CD14-positive monocyte (primary cell): Measurements from ENCODE around the gene MACROD2. TPM values are rescaled to one million over a fixed set of nuclear protein-coding genes. Genes with fewer than 3 reads are reported as not detected.

Experiments used
- DNase-seq, 3 donors: peaks; one replicate each; pipeline ENCODE4 v3.0.0-alpha.2; 2011 to 2022
- H2AFZ ChIP-seq: 2 replicates; pipeline ENCODE4 v1.6.0; 2012; ENCODE audit warnings: mild to moderate bottlenecking, low read depth, low read length, inconsistent platforms; ENCODE audit not compliant: insufficient read depth, poor library complexity, severe bottlenecking
- H3K27ac ChIP-seq, 2 donors: 1 replicate in 1 of 2; 2 replicates in 1 of 2; pipeline ENCODE4 v1.5.1; 2012 to 2013; ENCODE audit warnings: low read length in 2 of 2, control low read depth in 1 of 2, inconsistent platforms in 1 of 2, low read depth in 1 of 2, mild to moderate bottlenecking in 1 of 2
- H3K27me3 ChIP-seq, 2 donors: one replicate each; pipeline versions ENCODE4 v1.6.0 to v1.6.1; 2011 to 2013; ENCODE audit warnings: low read length in 2 of 2; ENCODE audit not compliant: control insufficient read depth in 2 of 2, insufficient read depth in 2 of 2
- H3K36me3 ChIP-seq, 2 donors: replicated peaks in 1 of 2; 1 replicate in 1 of 2; 2 replicates in 1 of 2; pipeline versions ENCODE4 v1.5.1 to v1.6.1; 2012 to 2013; ENCODE audit warnings: low read length in 2 of 2, control low read depth in 1 of 2, inconsistent platforms in 1 of 2, mild to moderate bottlenecking in 1 of 2; ENCODE audit not compliant: insufficient read depth in 2 of 2, control insufficient read depth in 1 of 2
- H3K4me1 ChIP-seq, 2 donors: 1 replicate in 1 of 2; 2 replicates in 1 of 2; pipeline versions ENCODE4 v1.5.1 to v1.6.1; 2012 to 2013; ENCODE audit warnings: low read length in 2 of 2, control low read depth in 1 of 2, inconsistent platforms in 1 of 2, mild to moderate bottlenecking in 1 of 2, moderate library complexity in 1 of 2; ENCODE audit not compliant: insufficient read depth in 2 of 2, control insufficient read depth in 1 of 2
- H3K4me2 ChIP-seq: replicated peaks from 2 replicates; pipeline ENCODE3; 2012; ENCODE audit warnings: low read length, moderate library complexity, mild to moderate bottlenecking; ENCODE audit not compliant: poor library complexity, severe bottlenecking; ENCODE audit errors: extremely low read depth
- H3K4me3 ChIP-seq, 3 experiments: fragments of 200-600 bp in 1 of 3; sonication (generic) in 1 of 3; replicated peaks in 1 of 3; 1 replicate in 2 of 3; 2 replicates in 1 of 3; pipeline ENCODE4 v1.5.1; 2011 to 2013; ENCODE audit warnings: low read length in 3 of 3, mild to moderate bottlenecking in 3 of 3, control low read depth in 2 of 3, low read depth in 2 of 3, inconsistent platforms in 1 of 3, moderate library complexity in 1 of 3
- H3K79me2 ChIP-seq: 2 replicates; pipeline ENCODE4 v1.6.0; 2012; ENCODE audit warnings: mild to moderate bottlenecking, control low read depth, inconsistent platforms, low read length, moderate library complexity; ENCODE audit not compliant: insufficient read depth
- H3K9ac ChIP-seq: 2 replicates; pipeline ENCODE4 v1.6.0; 2017; ENCODE audit warnings: low read length, mild to moderate bottlenecking; ENCODE audit not compliant: insufficient read depth, poor library complexity, severe bottlenecking
- H3K9me3 ChIP-seq, 2 donors: replicated peaks in 1 of 2; 1 replicate in 1 of 2; 2 replicates in 1 of 2; pipeline versions ENCODE4 v1.5.1 to v1.6.1; 2012 to 2013; ENCODE audit warnings: low read length in 2 of 2, control low read depth in 1 of 2; ENCODE audit not compliant: control insufficient read depth in 1 of 2, insufficient read depth in 1 of 2
- H4K20me1 ChIP-seq: 2 replicates; pipeline ENCODE4 v1.6.0; 2012; ENCODE audit warnings: mild to moderate bottlenecking, low read length, control low read depth, moderate library complexity; ENCODE audit not compliant: insufficient read depth
- H3K27ac Mint-ChIP-seq, 7 donors: one replicate each; pipeline ENCODE4 v1.8.0; 2020; ENCODE audit warnings: mild to moderate bottlenecking in 7 of 7, mixed read lengths in 7 of 7, moderate library complexity in 6 of 7, inconsistent platforms in 2 of 7
- H3K27me3 Mint-ChIP-seq, 3 donors: one replicate each; pipeline ENCODE4 v1.8.0; 2021 to 2022; ENCODE audit warnings: low read depth in 3 of 3, mild to moderate bottlenecking in 3 of 3, mixed read lengths in 3 of 3, moderate library complexity in 3 of 3, inconsistent platforms in 1 of 3
- H3K36me3 Mint-ChIP-seq, 2 donors: one replicate each; pipeline ENCODE4 v1.8.0; 2020; ENCODE audit warnings: mixed read lengths in 2 of 2, inconsistent platforms in 1 of 2, mild to moderate bottlenecking in 1 of 2
- H3K4me1 Mint-ChIP-seq: one replicate; pipeline ENCODE4 v1.8.0; 2020; ENCODE audit warnings: mild to moderate bottlenecking, mixed read lengths
- H3K4me3 Mint-ChIP-seq, 2 donors: one replicate each; pipeline ENCODE4 v1.8.0; 2020; ENCODE audit warnings: mild to moderate bottlenecking in 2 of 2, mixed read lengths in 2 of 2, moderate library complexity in 1 of 2
- H3K9me3 Mint-ChIP-seq, 7 donors: one replicate each; pipeline ENCODE4 v1.8.0; 2020 to 2022; ENCODE audit warnings: mixed read lengths in 7 of 7, mild to moderate bottlenecking in 6 of 7, moderate library complexity in 6 of 7, inconsistent platforms in 2 of 7
- WGBS: methylation state at CpG from one replicate; pipeline ENCODE4 v1.1.5; 2013; ENCODE audit warnings: missing lambda C conversion rate; ENCODE audit not compliant: insufficient coverage; 5-methylcytosine and 5-hydroxymethylcytosine counted together
- intact Hi-C, 2 donors: fragments of 100-400 bp; cut with micrococcal nuclease; formaldehyde crosslinking; loops; one replicate each; pipeline versions ENCODE4 v1.15.0 to v1.15.1; 2023
- polyA plus RNA-seq, 3 donors: library from polyadenylated mRNA; depleted of rRNA in 1 of 3; unstranded in 2 of 3; stranded (reverse) in 1 of 3; fragments of 300-500 nt in 2 of 3; fragments of >200 nt in 1 of 3; fragmentation: Illumina TruSeq in 2 of 3; gene quantifications; 1 replicate in 2 of 3; 2 replicates in 1 of 3; pipeline ENCODE4 v1.2.3, GENCODE V29; 2012 to 2021
- TF ChIP-seq, protein P1 (sequence below): fragments of 200-600 bp; IDR thresholded peaks from one replicate; pipeline ENCODE4 v1.8.0; 2022; ENCODE audit warnings: antibody characterized with exemption, mild to moderate bottlenecking

MACROD2 gene
- polyA plus RNA-seq, 3 donors: 0.23 TPM; not detected in 2

DNA sequence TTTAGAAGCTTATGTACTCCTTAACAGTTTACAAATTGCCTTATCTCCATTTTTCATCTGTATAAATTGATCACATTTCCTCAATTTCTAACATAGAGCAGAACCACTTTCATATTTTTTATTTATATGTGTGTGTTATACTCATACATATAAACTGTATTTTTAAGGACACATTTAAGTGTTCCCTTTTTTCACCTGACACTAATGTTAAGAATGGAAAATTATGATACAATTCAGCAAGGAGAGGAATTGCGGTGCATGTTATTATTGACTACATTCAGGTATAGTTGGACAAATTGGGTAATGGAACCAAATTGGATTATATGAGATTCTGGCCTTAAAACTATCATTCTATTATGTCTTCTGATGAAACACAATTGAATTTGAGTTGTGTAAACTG, 821.2 kb downstream of the MACROD2 start:
- Histone ChIP-seq H3K9ac (no peak overlapping the region), H3K36me3 (no peaks in the 10 kb centered on the region), H2AFZ (no peak overlapping the region), H3K4me2 (no peak overlapping the region), H3K4me1 (no peaks in the 10 kb centered on the region), H3K79me2 (no peaks in the 10 kb centered on the region), H3K27ac (no peak overlapping the region), H3K9me3 (peaks cover 0 to 14% of the 10 kb centered on the region in 2 donors), H3K27me3 (no peaks in the 10 kb centered on the region), H3K4me3 (no peak overlapping the region), H4K20me1 (no peaks in the 10 kb centered on the region)
- WGBS: no CpG with 5 or more reads among the region's 1 CpG
- DNase-seq: no peak
- H3K4me3 Mint-ChIP-seq: no peak overlapping the region
- peaks cover 0 to 3% (median 0%) of the 10 kb centered on the region in 3 donors for H3K27me3 Mint-ChIP-seq
- no peaks in the 10 kb centered on the region for H3K36me3 Mint-ChIP-seq
- intact Hi-C loops: no loop called here
- no peaks in the 10 kb centered on the region for H3K4me1 Mint-ChIP-seq
- H3K9me3 Mint-ChIP-seq: peaks cover 3 to 12% (median 11%) of the 10 kb centered on the region in 7 donors
- TF ChIP-seq, protein P1, sequence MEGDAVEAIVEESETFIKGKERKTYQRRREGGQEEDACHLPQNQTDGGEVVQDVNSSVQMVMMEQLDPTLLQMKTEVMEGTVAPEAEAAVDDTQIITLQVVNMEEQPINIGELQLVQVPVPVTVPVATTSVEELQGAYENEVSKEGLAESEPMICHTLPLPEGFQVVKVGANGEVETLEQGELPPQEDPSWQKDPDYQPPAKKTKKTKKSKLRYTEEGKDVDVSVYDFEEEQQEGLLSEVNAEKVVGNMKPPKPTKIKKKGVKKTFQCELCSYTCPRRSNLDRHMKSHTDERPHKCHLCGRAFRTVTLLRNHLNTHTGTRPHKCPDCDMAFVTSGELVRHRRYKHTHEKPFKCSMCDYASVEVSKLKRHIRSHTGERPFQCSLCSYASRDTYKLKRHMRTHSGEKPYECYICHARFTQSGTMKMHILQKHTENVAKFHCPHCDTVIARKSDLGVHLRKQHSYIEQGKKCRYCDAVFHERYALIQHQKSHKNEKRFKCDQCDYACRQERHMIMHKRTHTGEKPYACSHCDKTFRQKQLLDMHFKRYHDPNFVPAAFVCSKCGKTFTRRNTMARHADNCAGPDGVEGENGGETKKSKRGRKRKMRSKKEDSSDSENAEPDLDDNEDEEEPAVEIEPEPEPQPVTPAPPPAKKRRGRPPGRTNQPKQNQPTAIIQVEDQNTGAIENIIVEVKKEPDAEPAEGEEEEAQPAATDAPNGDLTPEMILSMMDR: no peak
- H3K27ac Mint-ChIP-seq: no peak overlapping the region

DNA sequence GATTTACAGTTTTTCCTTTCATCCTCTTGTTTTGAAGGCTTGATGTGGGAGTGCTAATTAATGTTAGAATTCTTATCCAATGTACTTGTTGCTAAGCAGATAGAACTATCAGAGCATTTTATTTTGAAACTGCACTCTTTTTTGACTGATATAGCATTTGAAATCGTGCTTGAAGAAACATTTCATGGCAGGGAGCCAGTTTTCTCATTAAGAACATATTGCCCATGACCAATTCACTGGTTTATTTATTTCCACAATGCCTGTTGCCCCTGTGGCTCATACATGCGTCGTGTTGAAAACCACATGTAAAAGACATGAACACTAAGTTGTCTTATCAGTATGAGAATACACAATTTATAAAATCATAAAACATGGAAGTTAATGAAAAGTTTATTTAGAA, 821.8 kb downstream of the MACROD2 start:
- Histone ChIP-seq H3K79me2 (no peaks in the 10 kb centered on the region), H3K9ac (no peak overlapping the region), H4K20me1 (no peaks in the 10 kb centered on the region), H3K4me1 (no peaks in the 10 kb centered on the region), H2AFZ (no peak overlapping the region), H3K9me3 (peaks cover 0 to 14% of the 10 kb centered on the region in 2 donors), H3K27ac (no peak overlapping the region), H3K4me2 (no peak overlapping the region), H3K36me3 (no peaks in the 10 kb centered on the region), H3K4me3 (no peak overlapping the region), H3K27me3 (no peaks in the 10 kb centered on the region)
- no peak overlapping the region for H3K4me3 Mint-ChIP-seq
- TF ChIP-seq, protein P1: no peak
- WGBS: 40% methylated on average over 1 of the region's 3 CpGs
- intact Hi-C loops: no loop called here
- no peak overlapping the region for H3K27ac Mint-ChIP-seq
- H3K27me3 Mint-ChIP-seq: peaks cover 0 to 1% (median 0%) of the 10 kb centered on the region in 3 donors
- DNase-seq: no peak
- peaks cover 3 to 11% (median 10%) of the 10 kb centered on the region in 7 donors for H3K9me3 Mint-ChIP-seq
- no peaks in the 10 kb centered on the region for H3K36me3 Mint-ChIP-seq
- no peaks in the 10 kb centered on the region for H3K4me1 Mint-ChIP-seq
